ENCODE measurements around the gene E2F7. TPM values are rescaled to one million over a fixed set of nuclear protein-coding genes. Genes with fewer than 3 reads are reported as not detected.

Gene E2F7
- total RNA-seq, 1 donor from 2014 or later, result 26.2 TPM

- Mint-ChIP-seq H3K27me3 (ENCODE audit: low read depth, unreplicated experiment) (no peaks in the 10 kb centered on the region), H3K4me3 (ENCODE audit: unreplicated experiment) (no peak overlapping the region), H3K36me3 (ENCODE audit: low read depth, unreplicated experiment) (no peaks in the 10 kb centered on the region), H3K9me3 (ENCODE audit: unreplicated experiment) (peaks cover 11% of the 10 kb centered on the region), H3K4me1 (ENCODE audit: low read depth, unreplicated experiment) (peaks cover 26% of the 10 kb centered on the region), H3K27ac (ENCODE audit: unreplicated experiment) (peak overlapping the region; percentile 9)
- H3K4me1 ChIP-seq (ENCODE audit: insufficient read depth, low read length), result peaks cover 12% of the 10 kb centered on the region
- H4K20me1 ChIP-seq (ENCODE audit: insufficient read depth, low read length), result no peaks in the 10 kb centered on the region
- H3K36me3 ChIP-seq (ENCODE audit: insufficient read depth, low read length), result no peaks in the 10 kb centered on the region
- H2AFZ ChIP-seq (ENCODE audit: low read depth, low read length), result no peak overlapping the region
- TF ChIP-seq EZH2 (IDR thresholded peaks at IDR 0.05; ENCODE audit: insufficient read depth, low read length) (no peak), CTCF (IDR thresholded peaks at IDR 0.05; ENCODE audit: insufficient read depth, low read depth, low read length) (no peak)
- no peaks in the 10 kb centered on the region for H3K79me2 ChIP-seq (ENCODE audit: insufficient read depth, low read length)
- H3K9ac ChIP-seq (ENCODE audit: low read length), result no peak overlapping the region
- no peaks in the 10 kb centered on the region for H3K9me3 ChIP-seq (ENCODE audit: insufficient read depth, low read depth, low read length)
- FAIRE-seq (no peak), DNase-seq (ENCODE audit: low read depth) (no peak)
- H3K4me3 ChIP-seq (ENCODE audit: insufficient read depth, low read depth, low read length), result no peak overlapping the region
- H3K27ac ChIP-seq (ENCODE audit: low read depth, low read length), result no peak overlapping the region
- no peaks in the 10 kb centered on the region for H3K27me3 ChIP-seq (ENCODE audit: insufficient read depth, low read length)
- no peak overlapping the region for H3K4me2 ChIP-seq (ENCODE audit: low read length)
These were observed 43.3 kb upstream of the E2F7 start for GRCh38 chr12:77108707-77109106.

- Mint-ChIP-seq H3K9me3 (ENCODE audit: unreplicated experiment) (peaks cover 11% of the 10 kb centered on the region), H3K27ac (ENCODE audit: unreplicated experiment) (no peak overlapping the region), H3K4me3 (ENCODE audit: unreplicated experiment) (no peak overlapping the region), H3K36me3 (ENCODE audit: low read depth, unreplicated experiment) (no peaks in the 10 kb centered on the region), H3K27me3 (ENCODE audit: low read depth, unreplicated experiment) (no peaks in the 10 kb centered on the region), H3K4me1 (ENCODE audit: low read depth, unreplicated experiment) (peaks cover 40% of the 10 kb centered on the region)
- Histone ChIP-seq H3K36me3 (ENCODE audit: insufficient read depth, low read length) (no peaks in the 10 kb centered on the region), H2AFZ (ENCODE audit: low read depth, low read length) (no peak overlapping the region), H3K4me3 (ENCODE audit: insufficient read depth, low read depth, low read length) (no peak overlapping the region), H4K20me1 (ENCODE audit: insufficient read depth, low read length) (no peaks in the 10 kb centered on the region), H3K27ac (ENCODE audit: low read depth, low read length) (no peak overlapping the region), H3K4me2 (ENCODE audit: low read length) (no peak overlapping the region), H3K4me1 (ENCODE audit: insufficient read depth, low read length) (peaks cover 26% of the 10 kb centered on the region), H3K79me2 (ENCODE audit: insufficient read depth, low read length) (no peaks in the 10 kb centered on the region), H3K9me3 (ENCODE audit: insufficient read depth, low read depth, low read length) (no peaks in the 10 kb centered on the region), H3K9ac (ENCODE audit: low read length) (no peak overlapping the region), H3K27me3 (ENCODE audit: insufficient read depth, low read length) (no peaks in the 10 kb centered on the region)
- FAIRE-seq (no peak), DNase-seq (ENCODE audit: low read depth) (no peak)
- TF ChIP-seq EZH2 (IDR thresholded peaks at IDR 0.05; ENCODE audit: insufficient read depth, low read length) (no peak), CTCF (IDR thresholded peaks at IDR 0.05; ENCODE audit: insufficient read depth, low read depth, low read length) (no peak)
These were observed 41.8 kb upstream of the E2F7 start for GRCh38 chr12:77107121-77107520.

GRCh38 chr12:77104792-77105191 lies 39.4 kb upstream of the E2F7 start:
- FAIRE-seq (peak; percentile 39), DNase-seq (ENCODE audit: low read depth) (peak; percentile 48)
- no peaks in the 10 kb centered on the region for H3K27me3 Mint-ChIP-seq (ENCODE audit: low read depth, unreplicated experiment)
- no peak overlapping the region for H3K4me3 Mint-ChIP-seq (ENCODE audit: unreplicated experiment)
- no peaks in the 10 kb centered on the region for H3K27me3 ChIP-seq (ENCODE audit: insufficient read depth, low read length)
- peaks cover 26% of the 10 kb centered on the region for H3K4me1 ChIP-seq (ENCODE audit: insufficient read depth, low read length)
- H3K9ac ChIP-seq (ENCODE audit: low read length), result peak overlapping the region; percentile 13
- H3K79me2 ChIP-seq (ENCODE audit: insufficient read depth, low read length), result no peaks in the 10 kb centered on the region
- no peaks in the 10 kb centered on the region for H3K9me3 ChIP-seq (ENCODE audit: insufficient read depth, low read depth, low read length)
- peaks cover 4% of the 10 kb centered on the region for H3K9me3 Mint-ChIP-seq (ENCODE audit: unreplicated experiment)
- TF ChIP-seq CTCF (IDR thresholded peaks at IDR 0.05; ENCODE audit: insufficient read depth, low read depth, low read length), result no peak
- no peaks in the 10 kb centered on the region for H4K20me1 ChIP-seq (ENCODE audit: insufficient read depth, low read length)
- peak overlapping the region; percentile 34 for H3K4me2 ChIP-seq (ENCODE audit: low read length)
- H3K36me3 Mint-ChIP-seq (ENCODE audit: low read depth, unreplicated experiment), result no peaks in the 10 kb centered on the region
- peaks cover 40% of the 10 kb centered on the region for H3K4me1 Mint-ChIP-seq (ENCODE audit: low read depth, unreplicated experiment)
- H3K36me3 ChIP-seq (ENCODE audit: insufficient read depth, low read length), result no peaks in the 10 kb centered on the region
- peak overlapping the region; percentile 58 for H2AFZ ChIP-seq (ENCODE audit: low read depth, low read length)
- peak overlapping the region; percentile 93 for H3K27ac Mint-ChIP-seq (ENCODE audit: unreplicated experiment)
- H3K27ac ChIP-seq (ENCODE audit: low read depth, low read length), result peak overlapping the region; percentile 58
- no peak overlapping the region for H3K4me3 ChIP-seq (ENCODE audit: insufficient read depth, low read depth, low read length)
